HL-60 (cell line): Measurements from ENCODE around the gene LCNL1.

Experiments used
- DNase-seq, 2 experiments: peaks; one replicate each; pipeline ENCODE4 v3.0.0-alpha.2; 2010 to 2020; ENCODE audit warnings: low read depth in 1 of 2, low spot score in 1 of 2
- H3K27ac ChIP-seq: fragments of 250-450 bp; sonication (Bioruptor Pico); replicated peaks from 2 replicates; pipeline ENCODE4 v1.5.1; 2020; ENCODE audit warnings: mild to moderate bottlenecking, moderate library complexity
- H3K27me3 ChIP-seq: fragments of 250-450 bp; sonication (Bioruptor Pico); 2 replicates; pipeline ENCODE4 v1.5.1; 2021; ENCODE audit warnings: mild to moderate bottlenecking, moderate library complexity; ENCODE audit not compliant: insufficient read depth, poor library complexity, severe bottlenecking
- H3K4me3 ChIP-seq: replicated peaks from 2 replicates; pipeline ENCODE4 v1.5.1; 2011; ENCODE audit warnings: mild to moderate bottlenecking, control low read depth, low read length; ENCODE audit not compliant: insufficient read depth
- CTCF ChIP-seq: IDR thresholded peaks from one replicate; pipeline ENCODE4 v1.5.1; 2011; ENCODE audit warnings: low read length, control low read depth, inconsistent platforms; ENCODE audit not compliant: insufficient read depth
- GABPA ChIP-seq: IDR thresholded peaks from 2 replicates; pipeline ENCODE4 v1.6.1; 2012; ENCODE audit warnings: low read depth
- POLR2AphosphoS5 ChIP-seq: IDR thresholded peaks from 2 replicates; pipeline ENCODE4 v1.6.1; 2012; ENCODE audit warnings: low read depth

LCNL1 gene

GRCh38 chr9:137034709-137035506 lies 52.1 kb downstream of the LCNL1 start:
- peak overlapping the region; percentile 84 for H3K27ac ChIP-seq
- H3K4me3 ChIP-seq = peak overlapping the region; percentile 88
- peak; percentile 82 to 93 for DNase-seq
- TF ChIP-seq POLR2AphosphoS5 (peak; percentile 47; the same call in 1 of the 2 replicates), GABPA (no peak), CTCF (peak; percentile 81)
- H3K27me3 ChIP-seq = no peaks in the 10 kb centered on the region
